Chondrocyte (in vitro differentiated cells): ENCODE data around the gene CYP2C8. TPM values are rescaled to one million over a fixed set of nuclear protein-coding genes. Genes with fewer than 3 reads are reported as not detected.

ENCODE experiments used
- DNase-seq: peaks from one replicate; pipeline ENCODE4 v3.0.0; 2021; ENCODE audit warnings: mixed read lengths, low spot score
- H3K27ac Mint-ChIP-seq: one replicate; pipeline ENCODE4 v1.8.0; 2021; ENCODE audit warnings: mild to moderate bottlenecking, moderate library complexity, mixed read lengths; ENCODE audit not compliant: unreplicated experiment
- H3K27me3 Mint-ChIP-seq: 2 replicates; pipeline ENCODE4 v1.8.0; 2021; ENCODE audit warnings: low read depth, mixed read lengths
- H3K36me3 Mint-ChIP-seq: 2 replicates; pipeline ENCODE4 v1.8.0; 2021; ENCODE audit warnings: low read depth, mixed read lengths
- H3K4me1 Mint-ChIP-seq: 2 replicates; pipeline ENCODE4 v1.8.0; 2021; ENCODE audit warnings: low read depth, mild to moderate bottlenecking, mixed read lengths
- H3K4me3 Mint-ChIP-seq: one replicate; pipeline ENCODE4 v1.8.0; 2021; ENCODE audit warnings: mild to moderate bottlenecking, moderate library complexity, mixed read lengths; ENCODE audit not compliant: unreplicated experiment
- H3K9me3 Mint-ChIP-seq: 2 replicates; pipeline ENCODE4 v1.8.0; 2021; ENCODE audit warnings: low read depth, mixed read lengths
- total RNA-seq: library from RNA; stranded (reverse); gene quantifications from 3 replicates; pipeline ENCODE4 v1.2.1, GENCODE V29; 2021
- TF ChIP-seq, protein P1 (sequence below): fragments of 200-600 bp; sonication (generic); IDR thresholded peaks from 2 replicates; pipeline ENCODE4 v1.5.0; 2021; ENCODE audit warnings: antibody characterized with exemption, mild to moderate bottlenecking, moderate library complexity

Gene CYP2C8
- total RNA-seq, 1 donor from 2014 or later: not detected

DNA sequence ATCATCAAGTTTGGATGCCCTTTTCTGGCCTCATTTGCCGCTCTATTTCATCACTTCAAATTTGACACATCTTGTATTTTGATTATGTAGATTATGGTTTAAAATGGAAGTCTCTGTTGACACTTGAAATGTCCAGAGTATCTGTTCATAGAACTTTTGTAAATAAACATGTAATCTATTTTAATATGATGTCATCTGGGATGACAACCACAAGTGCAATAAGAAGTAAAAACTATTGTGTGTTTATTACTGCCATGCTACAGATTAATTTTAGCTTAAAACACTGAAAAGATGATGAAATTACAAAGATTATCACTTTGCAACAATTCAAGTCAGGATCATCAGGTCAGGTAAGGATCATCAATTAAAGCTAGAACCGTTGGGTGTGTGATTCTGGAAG, 30.0 kb downstream of the CYP2C8 start:
- Mint-ChIP-seq H3K4me1 (no peaks in the 10 kb centered on the region), H3K27ac (no peak overlapping the region), H3K4me3 (no peak overlapping the region), H3K27me3 (peaks cover 12% of the 10 kb centered on the region), H3K9me3 (no peaks in the 10 kb centered on the region), H3K36me3 (no peaks in the 10 kb centered on the region)
- DNase-seq: no peak
- TF ChIP-seq, protein P1, sequence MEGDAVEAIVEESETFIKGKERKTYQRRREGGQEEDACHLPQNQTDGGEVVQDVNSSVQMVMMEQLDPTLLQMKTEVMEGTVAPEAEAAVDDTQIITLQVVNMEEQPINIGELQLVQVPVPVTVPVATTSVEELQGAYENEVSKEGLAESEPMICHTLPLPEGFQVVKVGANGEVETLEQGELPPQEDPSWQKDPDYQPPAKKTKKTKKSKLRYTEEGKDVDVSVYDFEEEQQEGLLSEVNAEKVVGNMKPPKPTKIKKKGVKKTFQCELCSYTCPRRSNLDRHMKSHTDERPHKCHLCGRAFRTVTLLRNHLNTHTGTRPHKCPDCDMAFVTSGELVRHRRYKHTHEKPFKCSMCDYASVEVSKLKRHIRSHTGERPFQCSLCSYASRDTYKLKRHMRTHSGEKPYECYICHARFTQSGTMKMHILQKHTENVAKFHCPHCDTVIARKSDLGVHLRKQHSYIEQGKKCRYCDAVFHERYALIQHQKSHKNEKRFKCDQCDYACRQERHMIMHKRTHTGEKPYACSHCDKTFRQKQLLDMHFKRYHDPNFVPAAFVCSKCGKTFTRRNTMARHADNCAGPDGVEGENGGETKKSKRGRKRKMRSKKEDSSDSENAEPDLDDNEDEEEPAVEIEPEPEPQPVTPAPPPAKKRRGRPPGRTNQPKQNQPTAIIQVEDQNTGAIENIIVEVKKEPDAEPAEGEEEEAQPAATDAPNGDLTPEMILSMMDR: no peak

DNA sequence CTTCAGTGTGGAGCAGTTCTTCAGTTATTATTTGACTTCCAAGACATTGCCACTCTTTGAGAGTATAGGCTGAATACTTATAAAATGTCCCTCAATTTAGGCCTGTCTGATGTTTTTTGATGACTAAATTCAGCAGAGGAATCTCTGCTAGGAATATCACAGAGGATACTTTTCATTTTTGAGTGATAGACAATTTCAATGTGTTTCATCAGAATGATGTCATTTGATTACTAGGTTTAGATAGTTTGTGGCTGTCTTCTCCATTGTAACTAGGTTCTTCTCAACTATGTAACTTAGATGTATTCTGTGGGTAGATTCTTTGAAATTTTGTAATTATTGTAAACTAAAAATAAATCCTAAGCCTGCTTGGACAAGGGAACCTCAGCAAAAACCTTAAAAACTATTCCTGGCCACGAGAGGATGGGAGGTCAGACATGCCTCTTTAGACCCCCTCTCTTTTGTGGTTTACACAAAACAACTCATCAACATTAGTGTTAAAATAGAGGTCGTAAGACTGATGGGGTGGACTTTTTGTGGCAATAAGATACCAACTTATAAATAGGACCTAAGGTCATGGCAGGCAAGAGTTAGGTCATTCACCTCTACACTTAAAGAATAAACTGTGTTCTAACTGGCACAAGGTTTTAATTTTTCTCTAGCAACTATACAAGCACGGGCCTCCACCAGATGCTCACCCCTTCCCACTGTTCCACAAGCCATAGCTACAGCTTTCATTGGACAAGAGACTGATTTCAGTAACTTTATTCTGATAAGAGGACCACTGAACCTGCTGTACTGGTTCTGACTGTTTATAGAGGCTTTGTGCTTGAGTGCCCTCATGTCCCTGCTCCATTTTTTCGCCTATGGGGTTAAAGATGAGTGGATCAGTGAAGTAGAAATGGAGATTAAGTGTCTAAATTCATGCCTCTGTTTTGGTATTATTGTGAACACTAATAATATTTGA, 33.7 kb downstream of the CYP2C8 start:
- no peaks in the 10 kb centered on the region for H3K4me1 Mint-ChIP-seq
- no peak overlapping the region for H3K27ac Mint-ChIP-seq
- H3K36me3 Mint-ChIP-seq: no peaks in the 10 kb centered on the region
- TF ChIP-seq, protein P1: no peak
- no peak overlapping the region for H3K4me3 Mint-ChIP-seq
- H3K9me3 Mint-ChIP-seq: no peaks in the 10 kb centered on the region
- peaks cover 13% of the 10 kb centered on the region for H3K27me3 Mint-ChIP-seq
- no peak for DNase-seq

DNA sequence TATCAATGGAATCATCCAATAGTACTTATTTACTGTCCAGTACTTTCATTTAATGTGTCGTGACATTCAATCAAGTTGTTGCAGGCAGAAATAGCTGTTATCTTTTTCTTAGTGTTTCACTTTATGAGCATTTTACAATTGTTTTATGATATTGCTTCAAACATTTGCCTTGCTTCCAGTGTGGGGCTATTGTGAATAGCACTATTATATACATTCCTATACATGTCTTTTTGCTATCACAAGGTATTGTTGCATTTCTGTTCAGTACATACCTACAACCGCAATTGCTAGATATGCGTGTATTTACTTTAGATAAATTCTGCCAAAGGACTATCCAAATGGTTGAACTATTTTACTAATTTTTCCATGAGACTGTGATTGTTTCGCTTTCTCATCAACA, 34.9 kb downstream of the CYP2C8 start:
- H3K27ac Mint-ChIP-seq: no peak overlapping the region
- TF ChIP-seq, protein P1: no peak
- H3K4me3 Mint-ChIP-seq: no peak overlapping the region
- no peaks in the 10 kb centered on the region for H3K36me3 Mint-ChIP-seq
- peaks cover 13% of the 10 kb centered on the region for H3K27me3 Mint-ChIP-seq
- no peak for DNase-seq
- peaks cover 2% of the 10 kb centered on the region for H3K9me3 Mint-ChIP-seq
- H3K4me1 Mint-ChIP-seq: no peaks in the 10 kb centered on the region

- peaks cover 2% of the 10 kb centered on the region for H3K9me3 Mint-ChIP-seq
- peaks cover 5% of the 10 kb centered on the region for H3K27me3 Mint-ChIP-seq
- TF ChIP-seq, protein P1: no peak
- H3K36me3 Mint-ChIP-seq: no peaks in the 10 kb centered on the region
- no peak overlapping the region for H3K4me3 Mint-ChIP-seq
- no peak overlapping the region for H3K27ac Mint-ChIP-seq
- no peak for DNase-seq
- H3K4me1 Mint-ChIP-seq: no peaks in the 10 kb centered on the region
These were observed 37.6 kb downstream of the CYP2C8 start for GRCh38 chr10:95031656-95032055.

DNA sequence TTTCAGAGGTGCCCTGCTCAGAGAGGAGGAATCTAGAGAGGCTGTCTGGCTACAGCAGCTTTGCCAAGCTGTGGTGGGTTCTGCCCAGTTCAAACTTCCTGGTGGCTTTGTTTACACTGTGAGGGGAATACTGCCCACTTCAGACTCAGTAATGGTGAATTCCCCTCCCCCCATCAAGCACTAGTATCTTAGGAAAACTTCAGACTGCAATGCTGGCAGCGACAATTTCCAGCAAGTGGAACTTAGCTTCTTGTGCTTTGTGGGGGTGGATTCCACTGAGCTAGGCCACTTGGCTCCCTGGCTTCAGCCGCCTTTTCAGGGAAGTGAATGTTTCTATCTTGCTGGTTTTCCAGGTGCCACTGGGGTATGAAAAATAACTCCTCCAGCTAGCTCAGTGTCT, 42.8 kb downstream of the CYP2C8 start:
- Mint-ChIP-seq H3K27me3 (peaks cover 5% of the 10 kb centered on the region), H3K9me3 (peaks cover 2% of the 10 kb centered on the region), H3K27ac (no peak overlapping the region), H3K36me3 (no peaks in the 10 kb centered on the region), H3K4me3 (no peak overlapping the region), H3K4me1 (no peaks in the 10 kb centered on the region)
- DNase-seq: no peak
- TF ChIP-seq, protein P1: no peak
